Measurements from ENCODE around the gene SMG1. TPM values are rescaled to one million over a fixed set of nuclear protein-coding genes. Genes with fewer than 3 reads are reported as not detected.

Gene SMG1
- total RNA-seq, 1 experiment from 2014 or later: 125 TPM

DNA sequence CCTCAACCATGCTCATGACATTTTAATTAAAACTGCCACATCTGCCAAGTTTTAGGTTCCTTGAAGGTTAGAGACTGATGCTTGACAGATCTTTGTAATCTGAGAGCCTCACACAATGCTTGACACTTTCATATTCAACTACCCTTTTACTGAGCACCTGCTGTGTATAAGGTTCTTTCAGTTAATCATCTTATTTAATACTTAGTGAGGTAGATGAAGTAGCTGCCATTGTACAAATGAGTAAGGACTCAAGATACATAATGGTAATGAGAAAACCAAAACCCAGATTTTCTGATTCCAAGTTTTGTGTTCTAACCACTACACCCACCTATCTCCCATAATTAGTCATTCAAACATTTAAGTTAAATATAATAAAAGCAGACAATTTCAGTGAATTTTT is 89.5 kb downstream of the SMG1 start:
- CTCF ChIA-PET: no interaction called here
- BruUV-seq (replicated peaks): no TSS peak

GRCh38 chr16:18834864-18835263 is 91.3 kb downstream of the SMG1 start:
- Histone ChIP-seq H3F3A (ENCODE audit: insufficient read depth, low read depth) (peaks cover 27% of the 10 kb centered on the region), H3K27me3 (ENCODE audit: insufficient read depth, low read depth) (no peaks in the 10 kb centered on the region), H3K4me2 (no peak overlapping the region), H3K36me3 (ENCODE audit: low read depth) (peaks cover 76% of the 10 kb centered on the region), H2AFZ (no peak overlapping the region), H3K9me2 (ENCODE audit: insufficient read depth) (no peaks in the 10 kb centered on the region), H3K27ac (no peak overlapping the region), H3K4me1 (replicated peaks; ENCODE audit: insufficient read depth) (no peaks in the 10 kb centered on the region), H4K20me1 (ENCODE audit: insufficient read depth) (peaks cover 3% of the 10 kb centered on the region; the same call in 1 of the 2 replicates), H3K4me3 (no peak overlapping the region), H3K79me2 (ENCODE audit: low read depth) (no peaks in the 10 kb centered on the region), H3K9me3 (ENCODE audit: insufficient read depth, low read depth) (no peaks in the 10 kb centered on the region; the same call in 1 of the 2 replicates)
- CTCF ChIA-PET: no interaction called here
- TF ChIP-seq EZH2 (IDR thresholded peaks at IDR 0.05; ENCODE audit: low read depth): no peak
- no peak for TF ChIP-seq CTCF (conservative IDR thresholded peaks at IDR 0.05)
- intact Hi-C loops (cut with micrococcal nuclease; ENCODE audit: unreplicated experiment): loop anchor here (10.0 kb wide), 1 partner anchor 50 kb away; no protein-coding TSS in a partner anchor
- no peak for DNase-seq
- POLR2A ChIA-PET (ENCODE audit: unreplicated experiment): no interaction called here
- BruUV-seq (replicated peaks): no TSS peak

More for the DNA sequence above, 89.5 kb downstream of the SMG1 start:
- DNase-seq: no peak
- POLR2A ChIA-PET (ENCODE audit: unreplicated experiment): no interaction called here
- H3K4me3 ChIP-seq: no peak overlapping the region
- no peaks in the 10 kb centered on the region for H3K79me2 ChIP-seq (ENCODE audit: low read depth)
- no peaks in the 10 kb centered on the region; the same call in 1 of the 2 replicates for H3K9me3 ChIP-seq (ENCODE audit: insufficient read depth, low read depth)
- H4K20me1 ChIP-seq (ENCODE audit: insufficient read depth): no peaks in the 10 kb centered on the region
- H3K27ac ChIP-seq: no peak overlapping the region
- no peaks in the 10 kb centered on the region for H3K27me3 ChIP-seq (ENCODE audit: insufficient read depth, low read depth)
- no peaks in the 10 kb centered on the region for H3K9me2 ChIP-seq (ENCODE audit: insufficient read depth)
- intact Hi-C loops (cut with micrococcal nuclease; ENCODE audit: unreplicated experiment): loop anchor here (10.0 kb wide), 1 partner anchor 48 kb away; no protein-coding TSS in a partner anchor
- TF ChIP-seq EZH2 (IDR thresholded peaks at IDR 0.05; ENCODE audit: low read depth) (no peak), CTCF (conservative IDR thresholded peaks at IDR 0.05) (no peak)
- H3F3A ChIP-seq (ENCODE audit: insufficient read depth, low read depth): peaks cover 36% of the 10 kb centered on the region
- H3K4me2 ChIP-seq: no peak overlapping the region
- H3K4me1 ChIP-seq (replicated peaks; ENCODE audit: insufficient read depth): no peaks in the 10 kb centered on the region
- peaks cover 67% of the 10 kb centered on the region for H3K36me3 ChIP-seq (ENCODE audit: low read depth)
- H2AFZ ChIP-seq: no peak overlapping the region

- Histone ChIP-seq H3K27ac (no peak overlapping the region), H3K4me3 (no peak overlapping the region), H3K4me1 (replicated peaks; ENCODE audit: insufficient read depth) (no peaks in the 10 kb centered on the region), H3K9me3 (ENCODE audit: insufficient read depth, low read depth) (no peaks in the 10 kb centered on the region; the same call in 1 of the 2 replicates), H3K79me2 (ENCODE audit: low read depth) (no peaks in the 10 kb centered on the region), H3K36me3 (ENCODE audit: low read depth) (peaks cover 77% of the 10 kb centered on the region), H3K4me2 (no peak overlapping the region), H2AFZ (no peak overlapping the region), H3K27me3 (ENCODE audit: insufficient read depth, low read depth) (no peaks in the 10 kb centered on the region), H4K20me1 (ENCODE audit: insufficient read depth) (peaks cover 3% of the 10 kb centered on the region; the same call in 1 of the 2 replicates), H3F3A (ENCODE audit: insufficient read depth, low read depth) (peaks cover 27% of the 10 kb centered on the region), H3K9me2 (ENCODE audit: insufficient read depth) (no peaks in the 10 kb centered on the region)
- intact Hi-C loops (cut with micrococcal nuclease; ENCODE audit: unreplicated experiment): loop anchor here (10.0 kb wide), 1 partner anchor 51 kb away; no protein-coding TSS in a partner anchor
- ChIA-PET CTCF (no interaction called here), POLR2A (ENCODE audit: unreplicated experiment) (interaction anchor here (0.6 kb wide), 1 partner anchor 83 kb away, joined by 3 read pairs; no protein-coding TSS in a partner anchor)
- no peak for DNase-seq
- TF ChIP-seq EZH2 (IDR thresholded peaks at IDR 0.05; ENCODE audit: low read depth) (no peak), CTCF (conservative IDR thresholded peaks at IDR 0.05) (no peak)
- no TSS peak for BruUV-seq (replicated peaks)
These were observed 92.3 kb downstream of the SMG1 start for GRCh38 chr16:18833707-18834505.

All from PC-9 (cell line).